Measurements from ENCODE around the gene BARHL1. TPM values are rescaled to one million over a fixed set of nuclear protein-coding genes. Genes with fewer than 3 reads are reported as not detected.

Gene BARHL1
- total and polyA plus RNA-seq, 2 experiments from 2014 or later, result not detected

GRCh38 chr9:132590037-132590317 is 7.6 kb downstream of the BARHL1 start:
- H3F3A ChIP-seq (replicated peaks; ENCODE audit: low read depth), result 0 out of 2 replicates have a peak, but pooled peaks cover 14% of the 10 kb centered on the region
- peaks cover 49% of the 10 kb centered on the region for H3K4me1 ChIP-seq (ENCODE audit: insufficient read depth)
- no peak for TF ChIP-seq CREB1 (CRISPR knock-in tag; IDR thresholded peaks at IDR 0.05; ENCODE audit: low read depth)
- TF ChIP-seq, protein P1, sequence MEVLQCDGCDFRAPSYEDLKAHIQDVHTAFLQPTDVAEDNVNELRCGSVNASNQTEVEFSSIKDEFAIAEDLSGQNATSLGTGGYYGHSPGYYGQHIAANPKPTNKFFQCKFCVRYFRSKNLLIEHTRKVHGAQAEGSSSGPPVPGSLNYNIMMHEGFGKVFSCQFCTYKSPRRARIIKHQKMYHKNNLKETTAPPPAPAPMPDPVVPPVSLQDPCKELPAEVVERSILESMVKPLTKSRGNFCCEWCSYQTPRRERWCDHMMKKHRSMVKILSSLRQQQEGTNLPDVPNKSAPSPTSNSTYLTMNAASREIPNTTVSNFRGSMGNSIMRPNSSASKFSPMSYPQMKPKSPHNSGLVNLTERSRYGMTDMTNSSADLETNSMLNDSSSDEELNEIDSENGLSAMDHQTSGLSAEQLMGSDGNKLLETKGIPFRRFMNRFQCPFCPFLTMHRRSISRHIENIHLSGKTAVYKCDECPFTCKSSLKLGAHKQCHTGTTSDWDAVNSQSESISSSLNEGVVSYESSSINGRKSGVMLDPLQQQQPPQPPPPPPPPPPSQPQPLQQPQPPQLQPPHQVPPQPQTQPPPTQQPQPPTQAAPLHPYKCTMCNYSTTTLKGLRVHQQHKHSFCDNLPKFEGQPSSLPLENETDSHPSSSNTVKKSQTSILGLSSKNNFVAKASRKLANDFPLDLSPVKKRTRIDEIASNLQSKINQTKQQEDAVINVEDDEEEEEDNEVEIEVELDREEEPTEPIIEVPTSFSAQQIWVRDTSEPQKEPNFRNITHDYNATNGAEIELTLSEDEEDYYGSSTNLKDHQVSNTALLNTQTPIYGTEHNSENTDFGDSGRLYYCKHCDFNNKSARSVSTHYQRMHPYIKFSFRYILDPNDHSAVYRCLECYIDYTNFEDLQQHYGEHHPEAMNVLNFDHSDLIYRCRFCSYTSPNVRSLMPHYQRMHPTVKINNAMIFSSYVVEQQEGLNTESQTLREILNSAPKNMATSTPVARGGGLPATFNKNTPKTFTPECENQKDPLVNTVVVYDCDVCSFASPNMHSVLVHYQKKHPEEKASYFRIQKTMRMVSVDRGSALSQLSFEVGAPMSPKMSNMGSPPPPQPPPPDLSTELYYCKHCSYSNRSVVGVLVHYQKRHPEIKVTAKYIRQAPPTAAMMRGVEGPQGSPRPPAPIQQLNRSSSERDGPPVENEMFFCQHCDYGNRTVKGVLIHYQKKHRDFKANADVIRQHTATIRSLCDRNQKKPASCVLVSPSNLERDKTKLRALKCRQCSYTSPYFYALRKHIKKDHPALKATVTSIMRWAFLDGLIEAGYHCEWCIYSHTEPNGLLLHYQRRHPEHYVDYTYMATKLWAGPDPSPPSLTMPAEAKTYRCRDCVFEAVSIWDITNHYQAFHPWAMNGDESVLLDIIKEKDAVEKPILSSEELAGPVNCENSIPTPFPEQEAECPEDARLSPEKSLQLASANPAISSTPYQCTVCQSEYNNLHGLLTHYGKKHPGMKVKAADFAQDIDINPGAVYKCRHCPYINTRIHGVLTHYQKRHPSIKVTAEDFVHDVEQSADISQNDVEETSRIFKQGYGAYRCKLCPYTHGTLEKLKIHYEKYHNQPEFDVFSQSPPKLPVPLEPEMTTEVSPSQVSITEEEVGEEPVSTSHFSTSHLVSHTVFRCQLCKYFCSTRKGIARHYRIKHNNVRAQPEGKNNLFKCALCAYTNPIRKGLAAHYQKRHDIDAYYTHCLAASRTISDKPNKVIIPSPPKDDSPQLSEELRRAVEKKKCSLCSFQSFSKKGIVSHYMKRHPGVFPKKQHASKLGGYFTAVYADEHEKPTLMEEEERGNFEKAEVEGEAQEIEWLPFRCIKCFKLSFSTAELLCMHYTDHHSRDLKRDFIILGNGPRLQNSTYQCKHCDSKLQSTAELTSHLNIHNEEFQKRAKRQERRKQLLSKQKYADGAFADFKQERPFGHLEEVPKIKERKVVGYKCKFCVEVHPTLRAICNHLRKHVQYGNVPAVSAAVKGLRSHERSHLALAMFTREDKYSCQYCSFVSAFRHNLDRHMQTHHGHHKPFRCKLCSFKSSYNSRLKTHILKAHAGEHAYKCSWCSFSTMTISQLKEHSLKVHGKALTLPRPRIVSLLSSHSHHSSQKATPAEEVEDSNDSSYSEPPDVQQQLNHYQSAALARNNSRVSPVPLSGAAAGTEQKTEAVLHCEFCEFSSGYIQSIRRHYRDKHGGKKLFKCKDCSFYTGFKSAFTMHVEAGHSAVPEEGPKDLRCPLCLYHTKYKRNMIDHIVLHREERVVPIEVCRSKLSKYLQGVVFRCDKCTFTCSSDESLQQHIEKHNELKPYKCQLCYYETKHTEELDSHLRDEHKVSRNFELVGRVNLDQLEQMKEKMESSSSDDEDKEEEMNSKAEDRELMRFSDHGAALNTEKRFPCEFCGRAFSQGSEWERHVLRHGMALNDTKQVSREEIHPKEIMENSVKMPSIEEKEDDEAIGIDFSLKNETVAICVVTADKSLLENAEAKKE (CRISPR knock-in tag; IDR thresholded peaks at IDR 0.05), result no peak
- no peak for TF ChIP-seq POLR2AphosphoS5 (IDR thresholded peaks at IDR 0.05; ENCODE audit: low read depth)
- TF ChIP-seq NANOG (IDR thresholded peaks at IDR 0.05; ENCODE audit: borderline replicate concordance), result no peak
- no peak for TF ChIP-seq ETS1 (IDR thresholded peaks at IDR 0.05)
- no peak for TF ChIP-seq REST (IDR thresholded peaks at IDR 0.05; ENCODE audit: unreplicated experiment)
- no peak for TF ChIP-seq ZNF114 (CRISPR knock-in tag; IDR thresholded peaks at IDR 0.05)
- no peak for TF ChIP-seq EZH2 (IDR thresholded peaks at IDR 0.05; ENCODE audit: low read depth, unreplicated experiment)
- no peak for TF ChIP-seq ZNF331 (CRISPR knock-in tag; IDR thresholded peaks at IDR 0.05; ENCODE audit: low read depth)
- no peak for TF ChIP-seq JUNB (IDR thresholded peaks at IDR 0.05; ENCODE audit: unreplicated experiment)
- no peak for TF ChIP-seq EZH2phosphoT487 (IDR thresholded peaks at IDR 0.05; ENCODE audit: unreplicated experiment)
- TF ChIP-seq CTCF (conservative IDR thresholded peaks at IDR 0.05; ENCODE audit: low read depth in 2 of 2), result no peak
- TF ChIP-seq STAT1 (IDR thresholded peaks at IDR 0.05; ENCODE audit: unreplicated experiment), result no peak
- Mint-ChIP-seq H3K4me1 (peaks cover 50% of the 10 kb centered on the region), H3K27ac (no peak overlapping the region), H3K27me3 (ENCODE audit: insufficient read depth, low read depth, poor library complexity) (peaks cover 81% of the 10 kb centered on the region), H3K4me3 (peak overlapping the region; percentile 61), H3K36me3 (ENCODE audit: low read depth) (peaks cover 14% of the 10 kb centered on the region), H3K9me3 (no peaks in the 10 kb centered on the region)
- peak overlapping the region; percentile 80 for H3K4me2 ChIP-seq
- H3K9me2 ChIP-seq (ENCODE audit: insufficient read depth), result no peaks in the 10 kb centered on the region
- DNase-seq (ENCODE audit: low spot score) (peak; percentile 40), ATAC-seq (no peak)
- H3K27me3 ChIP-seq (ENCODE audit: insufficient read depth), result peaks cover 88% of the 10 kb centered on the region
- no peak overlapping the region for H3K27ac ChIP-seq (ENCODE audit: low read depth)
- no peaks in the 10 kb centered on the region for H3K79me2 ChIP-seq (replicated peaks; ENCODE audit: insufficient read depth)
- peaks cover 9% of the 10 kb centered on the region; the same call in 1 of the 2 replicates for H4K20me1 ChIP-seq (replicated peaks; ENCODE audit: insufficient read depth)
- no peaks in the 10 kb centered on the region for H3K36me3 ChIP-seq (ENCODE audit: insufficient read depth)
- peak overlapping the region; percentile 58 for H3K4me3 ChIP-seq
- peak overlapping the region; percentile 14; the same call in 1 of the 2 replicates for H2AFZ ChIP-seq
